ENCODE data around the gene TBC1D22B.
A peak's percentile ranks its signal among the peaks of the same experiment; 100 is the strongest.
"Not testable (repeated sequence)": the region's sequence is repeated elsewhere in the genome, so short reads cannot be mapped to it uniquely, and the experiment has no call there.

Gene TBC1D22B

DNA sequence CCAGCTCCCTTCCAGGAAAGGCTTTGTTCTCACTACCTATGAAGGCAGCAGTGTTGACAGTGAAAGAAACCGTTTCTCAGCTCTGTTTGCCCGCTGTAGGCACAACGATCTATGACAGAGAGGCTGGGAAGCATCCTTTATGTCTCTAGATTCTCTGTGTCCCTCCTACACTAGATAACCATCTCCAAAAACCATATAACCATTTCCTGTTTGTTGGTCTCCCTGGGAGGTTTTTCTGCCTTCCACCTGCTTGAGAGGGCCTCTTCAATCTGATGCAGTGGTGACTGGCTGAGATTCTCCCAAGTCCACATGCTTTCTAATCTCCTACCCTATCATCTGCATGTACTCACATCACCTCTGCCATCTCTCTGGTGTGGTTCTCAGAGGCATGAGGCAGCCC, 32.4 kb downstream of the TBC1D22B start:
- FAIRE-seq (peak; percentile 63), DNase-seq (ENCODE audit: insufficient read length, low spot score) (no peak)
- TF ChIP-seq SPI1 (IDR thresholded peaks at IDR 0.05; ENCODE audit: low read depth, low read length) (0 out of 2 replicates have a peak, but pooled peaks have one; percentile 0), PAX5 (IDR thresholded peaks at IDR 0.05; ENCODE audit: insufficient read depth, low read length, severe bottlenecking) (no peak)

DNA sequence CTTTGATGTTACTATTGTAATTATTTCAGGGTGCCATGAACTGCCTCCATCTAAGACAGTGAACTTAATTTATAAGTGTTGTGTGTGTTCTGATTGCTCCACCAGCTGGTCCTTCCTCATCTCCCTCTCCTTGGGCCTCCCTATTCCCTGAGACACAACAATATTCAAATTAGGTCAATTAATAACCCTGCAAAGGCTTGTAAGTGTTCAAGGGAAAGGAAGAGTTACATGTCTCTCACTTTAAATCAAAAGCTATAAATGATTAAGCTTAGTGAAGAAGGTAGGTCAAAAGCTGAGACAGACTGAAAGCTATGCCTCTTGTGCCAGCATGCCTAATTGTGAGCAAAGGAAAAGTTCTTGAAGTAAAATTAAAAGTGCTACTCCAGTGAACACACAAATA, 35.9 kb downstream of the TBC1D22B start:
- no peak for FAIRE-seq
- TF ChIP-seq PAX5 (IDR thresholded peaks at IDR 0.05; ENCODE audit: insufficient read depth, low read length, severe bottlenecking) = no peak
- TF ChIP-seq POLR2AphosphoS5 (IDR thresholded peaks at IDR 0.05; ENCODE audit: low read depth, low read length) = no peak
- TF ChIP-seq TAF1 (IDR thresholded peaks at IDR 0.05; ENCODE audit: low read depth, low read length) = no peak
- TF ChIP-seq POLR2A (IDR thresholded peaks at IDR 0.05; ENCODE audit: low read depth, low read length) = no peak
- TF ChIP-seq SPI1 (IDR thresholded peaks at IDR 0.05; ENCODE audit: low read depth, low read length) = no peak
- no peak for TF ChIP-seq POU2F2 (IDR thresholded peaks at IDR 0.05; ENCODE audit: low read depth, low read length)

DNA sequence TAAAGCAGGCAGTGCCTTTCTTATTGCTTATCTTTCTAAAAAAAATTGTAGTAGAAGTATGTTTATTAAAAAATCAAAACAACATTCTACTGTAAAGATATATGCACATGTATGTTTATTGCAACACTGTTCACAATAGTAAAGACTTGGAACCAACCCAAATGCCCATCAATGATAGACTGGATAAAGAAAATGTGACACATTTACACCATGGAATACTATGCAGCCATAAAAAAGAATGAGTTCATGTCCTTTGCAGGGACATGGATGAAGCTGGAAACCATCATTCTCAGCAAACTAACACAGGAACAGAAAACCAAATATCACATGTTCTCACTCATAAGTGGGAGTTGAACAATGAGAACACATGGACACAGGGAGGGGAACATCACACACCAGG, 40.1 kb downstream of the TBC1D22B start:
- not testable (repeated sequence) for DNase-seq (ENCODE audit: insufficient read length, low spot score); FAIRE-seq

More for the DNA sequence above, 35.9 kb downstream of the TBC1D22B start:
- DNase-seq (ENCODE audit: insufficient read length, low spot score) = no peak

DNA sequence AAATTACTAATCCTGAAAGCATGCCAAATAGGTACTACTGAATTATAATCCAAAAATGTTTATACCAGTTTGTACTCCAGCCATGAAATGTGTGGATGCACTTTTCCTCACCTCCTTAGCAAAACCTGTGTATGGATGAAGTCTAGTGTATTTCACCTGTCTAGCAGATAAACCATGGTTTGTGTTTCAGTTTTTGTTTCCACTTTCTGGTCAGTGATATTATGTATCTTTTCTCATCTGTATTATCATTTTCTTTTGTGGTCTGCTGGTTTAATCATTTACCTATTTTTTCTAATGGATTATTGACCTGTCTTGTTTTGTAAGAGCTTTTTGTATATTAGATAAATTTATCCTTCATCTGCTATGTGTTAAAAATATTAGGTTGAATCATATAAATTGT, 41.4 kb downstream of the TBC1D22B start:
- peak; percentile 35 for FAIRE-seq

DNA sequence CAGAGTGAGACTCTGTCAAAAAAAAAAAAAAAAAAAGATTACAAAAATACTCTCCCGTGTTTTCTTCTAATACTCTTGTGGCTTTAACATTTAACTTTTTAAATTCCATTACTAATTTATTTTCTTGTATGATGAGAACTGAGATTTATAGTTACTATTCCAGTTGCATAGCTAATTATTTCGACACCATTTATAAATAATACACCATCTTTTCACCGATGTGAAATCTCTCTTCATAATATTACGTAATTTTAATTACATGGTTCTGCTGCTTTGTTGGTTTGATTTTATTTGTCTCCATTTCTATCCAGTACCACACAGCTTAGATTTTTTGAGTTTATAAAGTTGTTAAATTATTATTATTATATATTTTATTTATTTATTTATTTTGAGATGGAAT, 42.4 kb downstream of the TBC1D22B start:
- FAIRE-seq = no peak
- TF ChIP-seq SPI1 (IDR thresholded peaks at IDR 0.05; ENCODE audit: low read depth, low read length) (no peak), POLR2AphosphoS5 (IDR thresholded peaks at IDR 0.05; ENCODE audit: low read depth, low read length) (no peak), TAF1 (IDR thresholded peaks at IDR 0.05; ENCODE audit: low read depth, low read length) (no peak), PAX5 (IDR thresholded peaks at IDR 0.05; ENCODE audit: insufficient read depth, low read length, severe bottlenecking) (no peak), POU2F2 (IDR thresholded peaks at IDR 0.05; ENCODE audit: low read depth, low read length) (no peak), POLR2A (IDR thresholded peaks at IDR 0.05; ENCODE audit: low read depth, low read length) (no peak)

More for the DNA sequence above, 41.4 kb downstream of the TBC1D22B start:
- TF ChIP-seq POLR2A (IDR thresholded peaks at IDR 0.05; ENCODE audit: low read depth, low read length) (no peak), SPI1 (IDR thresholded peaks at IDR 0.05; ENCODE audit: low read depth, low read length) (no peak), PAX5 (IDR thresholded peaks at IDR 0.05; ENCODE audit: insufficient read depth, low read length, severe bottlenecking) (no peak), TAF1 (IDR thresholded peaks at IDR 0.05; ENCODE audit: low read depth, low read length) (no peak), POLR2AphosphoS5 (IDR thresholded peaks at IDR 0.05; ENCODE audit: low read depth, low read length) (no peak), POU2F2 (IDR thresholded peaks at IDR 0.05; ENCODE audit: low read depth, low read length) (no peak)
- no peak for DNase-seq (ENCODE audit: insufficient read length, low spot score)

DNA sequence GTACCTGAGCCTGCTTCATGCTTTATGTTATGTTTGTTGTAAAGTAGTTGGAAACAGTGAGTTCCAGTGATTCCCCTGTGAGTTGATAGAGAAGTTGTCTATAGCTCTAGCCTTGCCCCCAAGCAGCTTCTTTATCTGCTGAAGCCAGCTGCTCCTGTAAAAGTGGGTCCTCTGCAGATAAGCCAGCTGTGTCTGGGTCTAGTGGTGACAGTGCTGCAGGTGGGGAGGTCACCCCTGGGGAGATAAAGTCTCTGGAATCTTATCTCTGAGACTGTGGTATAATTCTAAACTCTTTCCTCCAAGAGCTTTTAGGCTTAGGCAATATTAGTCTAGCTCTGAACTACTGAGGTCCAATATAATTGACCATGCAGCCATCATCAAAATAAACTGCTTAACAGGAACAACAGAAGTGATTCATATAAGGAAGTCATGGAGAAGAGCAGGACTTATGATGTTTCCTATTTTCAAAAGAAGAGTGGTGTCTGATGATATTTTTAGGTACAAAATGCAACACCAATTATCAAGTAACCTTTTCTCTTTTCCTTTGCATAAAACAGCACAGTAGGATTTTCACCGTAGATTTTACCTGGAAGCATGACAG, 44.6 kb downstream of the TBC1D22B start:
- no peak for TF ChIP-seq SPI1 (IDR thresholded peaks at IDR 0.05; ENCODE audit: low read depth, low read length)
- no peak for TF ChIP-seq POU2F2 (IDR thresholded peaks at IDR 0.05; ENCODE audit: low read depth, low read length)
- TF ChIP-seq TAF1 (IDR thresholded peaks at IDR 0.05; ENCODE audit: low read depth, low read length) = no peak
- TF ChIP-seq PAX5 (IDR thresholded peaks at IDR 0.05; ENCODE audit: insufficient read depth, low read length, severe bottlenecking) = no peak
- no peak for TF ChIP-seq POLR2A (IDR thresholded peaks at IDR 0.05; ENCODE audit: low read depth, low read length)
- no peak for TF ChIP-seq POLR2AphosphoS5 (IDR thresholded peaks at IDR 0.05; ENCODE audit: low read depth, low read length)
- FAIRE-seq (no peak), DNase-seq (ENCODE audit: insufficient read length, low spot score) (no peak)

More for the DNA sequence above, 42.4 kb downstream of the TBC1D22B start:
- no peak for DNase-seq (ENCODE audit: insufficient read length, low spot score)

DNA sequence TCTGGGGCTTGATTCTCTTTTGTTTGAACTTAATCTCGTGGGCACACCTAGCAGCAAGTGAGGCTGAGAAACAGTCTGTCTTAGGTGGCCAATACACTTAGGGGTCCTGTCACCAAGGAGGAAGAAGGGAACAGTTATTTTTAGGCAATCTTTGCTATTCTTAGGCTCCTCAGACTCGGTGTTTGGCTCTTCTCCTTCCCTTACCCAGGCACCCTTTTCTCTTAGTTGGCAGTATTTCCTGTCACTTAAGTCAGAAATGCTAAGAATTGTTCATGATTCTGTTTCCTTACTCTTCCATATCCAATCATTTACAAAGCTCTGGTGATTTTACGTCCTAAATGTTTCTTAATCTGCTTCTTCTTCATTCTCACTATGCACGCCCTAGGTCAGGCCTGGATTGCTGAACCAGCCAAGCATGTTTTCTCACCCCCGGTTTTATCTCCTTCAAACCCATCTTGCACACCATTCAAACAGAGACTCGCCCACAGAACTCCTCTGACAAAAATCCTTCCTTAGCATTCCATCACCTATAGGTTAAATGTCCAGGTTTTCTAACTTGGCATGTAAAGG, 45.6 kb downstream of the TBC1D22B start:
- TF ChIP-seq PAX5 (IDR thresholded peaks at IDR 0.05; ENCODE audit: insufficient read depth, low read length, severe bottlenecking) (no peak), SPI1 (IDR thresholded peaks at IDR 0.05; ENCODE audit: low read depth, low read length) (no peak), POU2F2 (IDR thresholded peaks at IDR 0.05; ENCODE audit: low read depth, low read length) (no peak), POLR2AphosphoS5 (IDR thresholded peaks at IDR 0.05; ENCODE audit: low read depth, low read length) (no peak), POLR2A (IDR thresholded peaks at IDR 0.05; ENCODE audit: low read depth, low read length) (no peak), TAF1 (IDR thresholded peaks at IDR 0.05; ENCODE audit: low read depth, low read length) (no peak)
- FAIRE-seq (no peak), DNase-seq (ENCODE audit: insufficient read length, low spot score) (no peak)

DNA sequence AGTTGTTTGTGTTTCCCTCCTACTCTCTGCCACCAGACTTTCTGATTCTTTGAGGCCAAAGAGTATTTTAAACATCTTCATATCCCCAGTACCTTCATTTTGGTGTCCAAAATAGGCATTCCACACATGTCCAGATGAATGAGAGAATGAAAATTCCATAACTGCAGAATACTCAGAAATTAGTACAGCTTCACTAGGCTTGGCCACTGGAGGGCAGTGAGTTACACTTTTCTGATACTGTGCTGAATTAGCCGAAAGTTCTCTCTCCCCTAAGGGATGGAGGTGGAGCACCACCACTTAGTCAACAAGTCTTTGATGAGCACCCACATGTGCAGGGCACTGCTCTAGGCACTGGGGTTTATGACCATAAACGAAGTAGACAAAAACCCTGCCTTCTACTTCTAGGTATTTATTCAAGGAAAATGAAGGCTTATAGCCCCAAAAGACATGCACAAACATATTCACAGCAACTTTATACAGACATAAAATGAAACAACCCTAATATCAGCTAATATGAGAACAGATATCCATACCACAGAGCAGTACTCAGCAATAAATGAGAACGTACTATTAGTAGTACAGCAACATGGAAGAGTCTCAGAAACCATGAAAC, 46.4 kb downstream of the TBC1D22B start:
- DNase-seq (ENCODE audit: insufficient read length, low spot score) = peak; percentile 37
- peak; percentile 76 for FAIRE-seq
- TF ChIP-seq TAF1 (IDR thresholded peaks at IDR 0.05; ENCODE audit: low read depth, low read length) (no peak), PAX5 (IDR thresholded peaks at IDR 0.05; ENCODE audit: insufficient read depth, low read length, severe bottlenecking) (no peak), POU2F2 (IDR thresholded peaks at IDR 0.05; ENCODE audit: low read depth, low read length) (no peak), SPI1 (IDR thresholded peaks at IDR 0.05; ENCODE audit: low read depth, low read length) (no peak), POLR2AphosphoS5 (IDR thresholded peaks at IDR 0.05; ENCODE audit: low read depth, low read length) (no peak), POLR2A (IDR thresholded peaks at IDR 0.05; ENCODE audit: low read depth, low read length) (no peak)

DNA sequence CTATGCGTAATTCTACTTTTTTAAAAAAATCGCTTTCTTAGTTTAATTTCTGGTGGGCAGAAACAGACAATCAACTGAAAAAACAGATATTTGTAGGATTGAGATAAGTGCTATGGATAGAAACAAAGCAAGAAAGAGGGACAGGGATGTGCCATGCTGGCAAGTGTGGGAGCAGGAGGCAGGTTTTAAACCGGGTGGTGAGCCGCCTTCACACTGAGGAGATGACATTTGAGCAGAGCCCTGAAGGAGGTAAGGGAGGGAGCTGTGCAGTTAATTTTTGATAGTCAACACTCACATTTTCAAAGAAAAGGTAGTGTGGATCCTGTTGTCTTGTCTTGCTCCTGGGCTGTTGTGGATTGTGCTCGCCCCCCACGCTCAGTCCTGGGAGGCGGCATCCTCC, 47.2 kb downstream of the TBC1D22B start:
- TF ChIP-seq POLR2AphosphoS5 (IDR thresholded peaks at IDR 0.05; ENCODE audit: low read depth, low read length) (no peak), POU2F2 (IDR thresholded peaks at IDR 0.05; ENCODE audit: low read depth, low read length) (no peak), PAX5 (IDR thresholded peaks at IDR 0.05; ENCODE audit: insufficient read depth, low read length, severe bottlenecking) (no peak), POLR2A (IDR thresholded peaks at IDR 0.05; ENCODE audit: low read depth, low read length) (no peak), TAF1 (IDR thresholded peaks at IDR 0.05; ENCODE audit: low read depth, low read length) (no peak), SPI1 (IDR thresholded peaks at IDR 0.05; ENCODE audit: low read depth, low read length) (no peak)
- FAIRE-seq (no peak), DNase-seq (ENCODE audit: insufficient read length, low spot score) (no peak)

Measured in GM12891 (cell line).